Upper lobe of left lung (tissue), 6 donors: ENCODE measurements around the gene FGF14. TPM values are rescaled to one million over a fixed set of nuclear protein-coding genes. Genes with fewer than 3 reads are reported as not detected.
"Not testable (repeated sequence)": the region's sequence is repeated elsewhere in the genome, so short reads cannot be mapped to it uniquely, and the experiment has no call there.

ENCODE experiments used
- ATAC-seq, 2 donors: fragments of 200-7000 bp; cut with Tn5 transposase; one replicate each; pipeline ENCODE4 v1.9.1; 2022; ENCODE audit warnings: mild to moderate bottlenecking in 2 of 2, moderate library complexity in 2 of 2; ENCODE audit not compliant: low FRiP score in 2 of 2
- DNase-seq, 2 donors: peaks; one replicate each; pipeline ENCODE4 v3.0.0-alpha.2; 2019 to 2020
- H3K27ac ChIP-seq, 4 donors: fragments of 200-600 bp; sonication (generic); one replicate each; pipeline ENCODE4 v1.5.1; 2016 to 2019
- H3K27me3 ChIP-seq, 4 donors: fragments of 200-600 bp; sonication (generic); one replicate each; pipeline ENCODE4 v1.5.1; 2017 to 2019
- H3K36me3 ChIP-seq, 4 donors: fragments of 200-600 bp; sonication (generic); one replicate each; pipeline ENCODE4 v1.5.1; 2016 to 2019
- H3K4me1 ChIP-seq, 4 donors: fragments of 200-600 bp; sonication (generic); one replicate each; pipeline ENCODE4 v1.5.1; 2018 to 2019
- H3K4me3 ChIP-seq, 4 donors: fragments of 200-600 bp; sonication (generic); one replicate each; pipeline ENCODE4 v1.5.1; 2017 to 2019; ENCODE audit warnings: mild to moderate bottlenecking in 2 of 4, moderate library complexity in 1 of 4
- H3K9me3 ChIP-seq, 4 donors: fragments of 200-600 bp; sonication (generic); one replicate each; pipeline ENCODE4 v1.5.1; 2018 to 2019
- EP300 ChIP-seq, 4 donors: sonication (generic); formaldehyde crosslinking; IDR thresholded peaks; one replicate each; pipeline ENCODE4 v1.5.1; 2017; ENCODE audit warnings: antibody characterized with exemption in 4 of 4, control low read depth in 2 of 4
- POLR2A ChIP-seq, 4 donors: fragments of 450-650 bp; IDR thresholded peaks; one replicate each; pipeline ENCODE4 v1.5.1; 2016 to 2017; ENCODE audit warnings: antibody characterized with exemption in 4 of 4, mild to moderate bottlenecking in 2 of 4
- POLR2AphosphoS5 ChIP-seq, 2 donors: sonication (generic); formaldehyde crosslinking; IDR thresholded peaks; one replicate each; pipeline ENCODE4 v1.5.1; 2017; ENCODE audit warnings: antibody characterized with exemption in 2 of 2
- WGBS, 2 donors: methylation state at CpG; one replicate each; pipeline ENCODE4 v1.1.5; 2017 to 2018; 5-methylcytosine and 5-hydroxymethylcytosine counted together
- total RNA-seq, 6 donors: library from RNA; depleted of rRNA in 4 of 6; stranded (reverse); fragments of >200 nt in 4 of 6; gene quantifications; one replicate each; pipeline versions ENCODE4 v1.1.0 to v1.2.1, GENCODE V29; 2016 to 2021
- TF ChIP-seq, protein P1 (sequence below), 6 experiments: fragments of 450-650 bp in 4 of 6; fragments of 200-600 bp in 2 of 6; sonication (generic) in 2 of 6; IDR thresholded peaks; one replicate each; pipeline ENCODE4 v1.5.1; 2016 to 2019; ENCODE audit warnings: antibody characterized with exemption in 6 of 6
- donor health status: DM: no; HTN: no; CAD: no; lungs with moderate emphysema.
- donor health status: DM: no; HTN: yes; CAD: no; lungs with severe emphysema.

FGF14 gene
- total RNA-seq, 6 donors from 2014 or later, result 0.80 to 8.4 (median 4.1) TPM

DNA sequence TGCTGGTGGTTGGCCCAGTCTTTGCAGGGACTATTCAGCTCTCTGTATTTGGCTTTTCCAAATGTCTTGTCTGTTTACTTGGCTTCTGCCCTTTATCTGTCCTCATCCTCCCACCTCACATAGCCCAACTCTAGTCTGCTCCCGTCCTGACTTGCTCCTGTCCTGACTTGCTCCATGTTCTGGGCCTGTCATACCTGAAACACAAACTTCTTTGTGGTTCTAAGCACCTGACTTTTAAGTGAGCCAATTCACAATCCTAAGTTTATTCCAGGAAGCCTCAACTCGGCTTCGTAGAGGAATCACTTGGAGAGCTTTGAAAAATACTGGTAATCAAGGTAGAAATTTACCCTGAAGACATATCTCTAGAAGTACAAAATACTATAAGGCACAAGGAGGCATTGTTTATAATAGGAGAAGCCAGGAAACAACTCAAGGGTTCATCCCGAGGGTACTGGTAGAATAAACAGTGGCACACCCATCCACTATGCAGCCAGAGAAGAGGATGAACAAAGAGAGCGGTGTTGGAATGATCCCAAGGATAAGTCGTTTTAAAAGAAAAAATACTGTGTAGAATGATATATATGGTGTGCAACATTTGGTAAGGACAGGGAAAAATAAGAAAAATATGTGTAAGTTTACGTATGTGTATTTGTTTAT is 284.5 kb downstream of the FGF14 start:
- Histone ChIP-seq H3K27me3 (no peaks in the 10 kb centered on the region), H3K27ac (no peak overlapping the region), H3K9me3 (no peaks in the 10 kb centered on the region), H3K36me3 (no peaks in the 10 kb centered on the region), H3K4me3 (no peak overlapping the region), H3K4me1 (peaks cover 0 to 3% (median 0%) of the 10 kb centered on the region in 4 donors)
- no peak for TF ChIP-seq POLR2A (IDR thresholded peaks at IDR 0.05)
- TF ChIP-seq, protein P1, sequence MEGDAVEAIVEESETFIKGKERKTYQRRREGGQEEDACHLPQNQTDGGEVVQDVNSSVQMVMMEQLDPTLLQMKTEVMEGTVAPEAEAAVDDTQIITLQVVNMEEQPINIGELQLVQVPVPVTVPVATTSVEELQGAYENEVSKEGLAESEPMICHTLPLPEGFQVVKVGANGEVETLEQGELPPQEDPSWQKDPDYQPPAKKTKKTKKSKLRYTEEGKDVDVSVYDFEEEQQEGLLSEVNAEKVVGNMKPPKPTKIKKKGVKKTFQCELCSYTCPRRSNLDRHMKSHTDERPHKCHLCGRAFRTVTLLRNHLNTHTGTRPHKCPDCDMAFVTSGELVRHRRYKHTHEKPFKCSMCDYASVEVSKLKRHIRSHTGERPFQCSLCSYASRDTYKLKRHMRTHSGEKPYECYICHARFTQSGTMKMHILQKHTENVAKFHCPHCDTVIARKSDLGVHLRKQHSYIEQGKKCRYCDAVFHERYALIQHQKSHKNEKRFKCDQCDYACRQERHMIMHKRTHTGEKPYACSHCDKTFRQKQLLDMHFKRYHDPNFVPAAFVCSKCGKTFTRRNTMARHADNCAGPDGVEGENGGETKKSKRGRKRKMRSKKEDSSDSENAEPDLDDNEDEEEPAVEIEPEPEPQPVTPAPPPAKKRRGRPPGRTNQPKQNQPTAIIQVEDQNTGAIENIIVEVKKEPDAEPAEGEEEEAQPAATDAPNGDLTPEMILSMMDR (IDR thresholded peaks at IDR 0.05), result no peak
- TF ChIP-seq POLR2AphosphoS5 (IDR thresholded peaks at IDR 0.05), result no peak
- no peak for TF ChIP-seq EP300 (IDR thresholded peaks at IDR 0.05)
- DNase-seq, result no peak
- 42 to 47% methylated on average over 7 of the region's 7 CpGs for WGBS, 2 donors
- no peak for ATAC-seq

DNA sequence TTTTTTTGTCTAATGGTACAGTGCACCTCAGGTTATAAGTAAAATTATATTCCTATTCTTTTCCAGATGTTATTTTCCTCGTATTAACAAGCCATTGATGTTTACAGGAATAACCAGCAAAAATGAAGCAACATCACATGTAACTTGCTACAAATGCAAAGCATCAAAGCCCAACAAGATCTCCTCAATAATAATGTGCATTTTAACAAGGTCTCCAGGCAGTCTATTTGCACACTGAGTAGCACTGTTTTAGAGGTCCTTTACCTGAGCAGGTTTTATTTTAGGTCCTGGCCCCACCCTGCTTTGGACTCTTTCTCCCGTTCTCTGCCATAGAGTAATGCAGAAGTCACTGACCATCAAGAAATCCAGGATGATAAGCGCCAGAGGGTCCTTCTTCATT is 298.4 kb downstream of the FGF14 start:
- Histone ChIP-seq H3K27me3 (no peaks in the 10 kb centered on the region), H3K9me3 (no peaks in the 10 kb centered on the region), H3K4me3 (no peak overlapping the region), H3K27ac (no peak overlapping the region), H3K4me1 (no peaks in the 10 kb centered on the region), H3K36me3 (no peaks in the 10 kb centered on the region)
- WGBS, 2 donors, result 78 to 81% methylated on average over 3 of the region's 3 CpGs
- DNase-seq, result no peak
- TF ChIP-seq, protein P1 (IDR thresholded peaks at IDR 0.05), result no peak
- TF ChIP-seq EP300 (IDR thresholded peaks at IDR 0.05), result no peak
- no peak for ATAC-seq

DNA sequence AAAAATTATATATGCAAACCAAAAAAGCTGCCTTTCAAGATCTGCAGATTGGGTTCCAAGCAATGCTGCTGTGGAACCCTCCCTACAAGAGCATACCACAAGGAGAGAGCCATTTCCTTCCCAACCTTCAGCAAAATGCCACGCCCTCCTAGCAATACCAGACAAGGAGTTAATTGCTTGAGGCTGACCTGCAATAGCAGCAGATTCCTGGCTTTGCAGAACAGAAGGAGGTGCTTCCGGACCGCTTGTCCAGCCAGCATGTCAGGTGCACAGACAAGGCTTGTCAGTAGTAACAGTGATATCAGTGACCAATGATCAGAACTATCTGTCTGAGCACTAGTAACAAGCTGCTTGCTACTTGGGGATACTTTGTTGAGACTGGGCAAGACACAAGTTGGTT is 301.6 kb downstream of the FGF14 start:
- no peaks in the 10 kb centered on the region for H3K4me1 ChIP-seq

DNA sequence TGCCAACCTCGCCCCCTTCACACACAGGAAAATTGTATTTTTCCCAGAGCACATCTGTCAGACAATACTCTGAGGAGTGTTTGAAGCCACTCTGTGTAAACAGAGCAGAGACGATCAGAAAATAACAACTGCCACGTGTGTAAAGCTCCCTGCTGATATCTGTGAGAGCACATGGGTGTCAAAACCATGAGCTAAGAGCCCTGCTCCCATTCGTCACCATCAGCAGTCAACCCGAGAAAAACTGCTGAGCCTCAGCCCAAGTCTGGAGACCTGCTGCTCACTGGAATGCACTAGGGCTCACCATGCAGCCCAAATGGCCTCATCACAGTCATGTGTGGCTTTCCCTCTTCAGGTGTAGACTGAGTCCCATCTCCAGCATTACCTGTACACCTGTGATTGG is 304.1 kb downstream of the FGF14 start:
- Histone ChIP-seq H3K4me1 (no peaks in the 10 kb centered on the region), H3K9me3 (no peaks in the 10 kb centered on the region), H3K36me3 (no peaks in the 10 kb centered on the region), H3K4me3 (no peak overlapping the region), H3K27ac (no peak overlapping the region), H3K27me3 (no peaks in the 10 kb centered on the region)
- no peak for DNase-seq
- TF ChIP-seq POLR2A (IDR thresholded peaks at IDR 0.05) (no peak), POLR2AphosphoS5 (IDR thresholded peaks at IDR 0.05) (no peak), EP300 (IDR thresholded peaks at IDR 0.05) (no peak)
- TF ChIP-seq, protein P1 (IDR thresholded peaks at IDR 0.05), result no peak
- ATAC-seq, result no peak
- 25 to 27% methylated on average over 3 to 5 of the region's 5 CpGs for WGBS, 2 donors

More for the DNA sequence above, 301.6 kb downstream of the FGF14 start:
- Histone ChIP-seq H3K36me3 (no peaks in the 10 kb centered on the region), H3K27me3 (no peaks in the 10 kb centered on the region), H3K27ac (no peak overlapping the region), H3K9me3 (no peaks in the 10 kb centered on the region), H3K4me3 (no peak overlapping the region)
- DNase-seq, result no peak
- no peak for TF ChIP-seq EP300 (IDR thresholded peaks at IDR 0.05)
- TF ChIP-seq POLR2AphosphoS5 (IDR thresholded peaks at IDR 0.05), result no peak
- TF ChIP-seq, protein P1 (IDR thresholded peaks at IDR 0.05), result no peak
- no peak for TF ChIP-seq POLR2A (IDR thresholded peaks at IDR 0.05)
- ATAC-seq, result no peak
- WGBS, 2 donors, result 83 to 91% methylated on average over 3 of the region's 3 CpGs

DNA sequence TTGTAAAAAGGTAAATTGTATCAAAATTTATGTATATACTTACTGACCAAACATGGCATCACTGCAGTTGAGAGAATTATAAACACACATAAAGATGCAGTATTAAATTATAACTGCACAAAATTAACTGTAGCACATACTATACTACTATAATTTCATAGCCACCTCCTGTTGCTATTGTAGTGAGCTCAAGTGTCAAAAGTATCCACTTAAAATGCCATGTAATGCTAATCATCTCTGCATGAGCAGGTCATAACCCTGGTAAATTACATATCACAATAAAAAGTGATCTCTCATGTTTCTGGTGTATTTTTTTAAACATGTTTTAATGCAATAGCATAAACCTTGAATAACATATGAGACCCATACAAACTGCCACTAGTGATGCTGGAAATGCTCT is 308.6 kb downstream of the FGF14 start:
- H3K9me3 ChIP-seq, ATAC-seq, DNase-seq: not testable (repeated sequence)

More for the DNA sequence above, 308.6 kb downstream of the FGF14 start:
- H3K4me3 ChIP-seq, H3K27me3 ChIP-seq, H3K36me3 ChIP-seq, H3K4me1 ChIP-seq, H3K27ac ChIP-seq: not testable (repeated sequence)
